CD4-positive, alpha-beta T cell treated with Interleukin-4 for 4 hours (primary cell): Measurements from ENCODE around the gene DPH2.

ENCODE experiments used
- DNase-seq: peaks from one replicate; pipeline ENCODE4 v3.0.0-alpha.2; 2020

Gene DPH2

GRCh38 chr1:43985984-43986595, 16.3 kb downstream of the DPH2 start:
- DNase-seq = no peak

- no peak for DNase-seq
Measured at GRCh38 chr1:43986712-43987111, 16.9 kb downstream of the DPH2 start.

GRCh38 chr1:43987159-43987902, 17.5 kb downstream of the DPH2 start:
- DNase-seq = no peak

GRCh38 chr1:43990271-43991199, 20.7 kb downstream of the DPH2 start:
- DNase-seq = no peak

GRCh38 chr1:43991200-43991475, 21.3 kb downstream of the DPH2 start:
- DNase-seq = no peak

GRCh38 chr1:43991476-43992231, 21.8 kb downstream of the DPH2 start, which contains the start of gene CCDC24:
TSS of gene CCDC24 (plus strand) at chr1:43991599. CDS start at chr1:43991879, 280 bp downstream.
- peak; percentile 69 for DNase-seq

DNA sequence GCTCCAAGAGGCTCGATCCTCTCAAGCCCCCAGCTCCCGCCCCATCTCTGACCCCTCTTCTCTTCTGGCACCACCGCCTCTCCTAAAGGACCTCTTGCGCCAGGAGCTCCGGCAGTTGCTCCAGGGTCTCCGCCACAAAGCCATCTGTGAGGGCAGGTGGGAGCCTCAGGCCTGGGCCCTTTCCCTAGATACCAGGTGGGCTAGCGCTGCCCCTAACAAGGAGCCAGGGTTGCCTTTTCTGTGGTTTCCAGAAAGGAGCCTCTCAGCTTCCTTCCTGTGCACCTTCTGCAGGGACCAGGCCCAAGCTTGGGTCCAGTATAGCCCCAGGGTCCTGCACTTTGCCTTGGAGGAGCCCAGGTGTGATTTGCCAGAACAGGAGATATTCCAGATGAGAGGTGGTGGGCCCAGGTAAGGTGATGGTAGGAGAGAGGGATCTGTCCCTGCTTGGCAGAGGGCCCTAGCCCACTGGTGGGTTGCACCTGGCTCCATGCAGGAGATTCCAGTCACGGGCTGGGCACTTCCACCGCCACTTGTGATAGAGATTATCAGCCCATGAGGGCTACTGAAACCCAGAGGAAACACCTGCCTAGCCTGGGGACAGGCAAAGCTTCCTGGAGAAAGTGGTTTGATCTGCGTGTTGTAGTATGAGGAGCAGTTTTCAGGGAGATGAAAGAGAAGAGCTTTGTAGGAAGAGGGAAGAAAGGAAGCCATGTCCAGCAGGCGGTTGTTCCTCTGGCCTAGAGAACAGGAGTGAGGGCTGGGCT, 22.6 kb downstream of the DPH2 start:
- no peak for DNase-seq

GRCh38 chr1:43993206-43993914, 23.6 kb downstream of the DPH2 start:
- no peak for DNase-seq

DNA sequence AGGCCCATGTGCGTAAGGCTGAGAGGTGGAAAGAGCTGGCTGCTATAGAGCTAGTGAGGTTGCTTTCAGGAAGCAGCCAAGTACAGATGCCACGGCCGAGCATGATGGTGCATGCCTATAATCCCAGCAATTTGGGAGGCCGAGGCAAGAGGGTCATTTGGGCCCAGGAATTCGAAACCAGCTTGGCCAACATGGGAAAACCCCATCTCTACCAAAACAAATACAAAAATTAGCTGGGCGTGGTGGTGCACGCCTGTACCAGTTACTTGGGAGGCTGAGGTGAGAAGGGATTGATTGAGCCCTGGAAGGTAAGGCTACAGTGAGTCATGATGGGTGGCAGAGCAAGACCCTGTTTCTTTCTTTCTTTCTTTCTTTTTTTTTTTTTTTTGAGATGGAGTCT, 24.3 kb downstream of the DPH2 start:
- DNase-seq = no peak

- DNase-seq = no peak
Measured at GRCh38 chr1:43994794-43995790, 25.3 kb downstream of the DPH2 start.

GRCh38 chr1:43995984-43996732, 26.3 kb downstream of the DPH2 start:
- no peak for DNase-seq

- DNase-seq = no peak
Measured at GRCh38 chr1:43996733-43997115, 26.9 kb downstream of the DPH2 start.

DNA sequence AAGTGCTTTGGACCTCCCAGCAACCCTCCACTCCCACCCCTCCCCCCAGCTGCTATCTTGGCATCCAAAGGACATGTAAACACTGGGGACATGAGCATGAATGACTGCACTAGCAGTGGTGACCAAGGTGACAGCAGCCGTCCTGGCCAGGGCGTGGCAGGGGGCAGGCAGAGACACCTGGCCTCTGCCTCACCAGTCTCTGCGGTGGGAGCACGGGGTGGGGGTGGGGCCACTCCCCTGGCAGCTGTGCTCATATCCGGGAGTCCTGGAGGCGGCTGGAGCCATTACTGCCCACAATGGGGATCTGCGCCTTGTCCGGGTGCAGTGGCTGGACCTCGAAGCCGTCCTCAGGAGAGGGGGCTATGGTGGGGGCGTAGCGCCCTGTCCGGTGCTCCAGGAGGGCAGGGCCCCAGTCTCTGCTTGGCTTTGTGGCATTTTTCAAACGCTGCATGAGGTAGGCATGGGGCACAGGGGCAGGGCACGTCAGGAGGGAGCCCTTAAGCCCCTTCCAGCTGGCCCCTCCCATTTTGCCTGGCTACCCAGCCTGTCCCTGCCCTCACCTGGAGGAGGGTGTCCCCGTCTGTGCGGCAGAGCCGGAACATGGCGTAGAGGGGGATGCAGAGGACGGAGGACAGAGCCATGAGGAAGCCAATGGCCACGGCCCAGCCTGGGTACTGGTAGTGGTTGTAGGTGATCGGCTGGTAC, 27.6 kb downstream of the DPH2 start:
- no peak for DNase-seq

DNA sequence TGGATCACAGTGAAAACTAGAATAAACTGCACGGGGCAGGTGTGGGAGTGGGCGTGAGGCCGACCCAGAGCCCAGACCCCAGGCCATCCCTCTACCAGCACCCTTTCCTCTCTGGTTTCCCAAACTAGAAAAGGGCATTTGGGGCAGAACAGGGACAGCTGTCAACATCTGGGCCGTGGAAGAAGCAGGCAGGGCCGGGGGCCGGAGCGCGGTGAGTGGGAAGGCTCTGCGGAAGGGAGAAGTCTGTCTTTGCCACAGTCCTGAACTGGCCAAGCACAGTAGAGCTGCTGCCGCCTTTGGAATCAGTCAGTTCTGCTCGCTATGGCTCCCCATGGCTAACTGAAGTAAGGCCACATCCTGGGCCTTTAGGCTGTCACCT, 28.2 kb downstream of the DPH2 start:
- no peak for DNase-seq

DNA sequence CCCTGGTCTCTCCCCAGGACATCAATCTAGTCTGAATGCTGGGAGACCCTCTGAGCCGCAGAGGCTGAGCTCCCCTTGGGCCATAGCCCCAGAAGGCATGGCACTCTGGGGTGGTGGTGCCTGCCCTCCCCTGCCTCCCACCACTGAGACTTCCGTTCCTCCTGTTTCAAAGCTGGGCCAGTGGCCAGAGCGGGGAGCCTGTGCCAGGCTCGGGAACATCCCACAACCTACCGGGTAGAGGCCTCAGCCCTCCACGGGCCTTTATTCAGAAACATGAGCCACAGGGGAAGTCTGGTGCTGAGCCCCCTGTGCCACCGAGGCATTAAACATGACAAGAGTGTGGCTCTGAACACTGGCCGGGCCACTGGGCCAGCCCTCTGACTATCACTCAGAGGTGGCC, 29.6 kb downstream of the DPH2 start:
- DNase-seq = no peak

DNA sequence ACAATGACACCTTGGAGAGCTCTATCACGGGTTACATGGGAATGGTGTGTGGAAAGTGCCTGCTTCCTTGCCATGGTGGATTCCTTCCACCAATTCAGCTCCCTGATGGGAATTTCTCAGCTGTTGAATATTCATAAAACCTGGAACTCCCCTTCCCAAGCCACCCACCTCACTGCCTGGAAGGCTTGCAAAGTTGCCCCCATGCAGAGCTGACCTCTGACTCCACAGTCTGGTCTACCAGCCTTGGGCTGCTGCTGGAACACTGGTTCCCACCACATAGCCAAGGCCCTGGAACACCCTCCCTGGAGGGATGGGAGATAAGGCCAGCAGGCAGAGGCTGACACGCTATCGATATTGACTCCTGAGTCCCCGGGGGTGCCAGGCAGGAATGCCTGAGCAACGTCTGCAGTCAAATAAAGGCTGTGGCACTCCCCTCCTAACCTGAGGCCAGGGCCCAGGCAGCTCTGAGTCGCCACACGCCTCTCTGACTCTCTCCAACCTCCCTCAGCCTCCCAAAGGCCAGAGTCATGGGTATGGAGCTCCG, 30.4 kb downstream of the DPH2 start:
- DNase-seq = no peak

DNA sequence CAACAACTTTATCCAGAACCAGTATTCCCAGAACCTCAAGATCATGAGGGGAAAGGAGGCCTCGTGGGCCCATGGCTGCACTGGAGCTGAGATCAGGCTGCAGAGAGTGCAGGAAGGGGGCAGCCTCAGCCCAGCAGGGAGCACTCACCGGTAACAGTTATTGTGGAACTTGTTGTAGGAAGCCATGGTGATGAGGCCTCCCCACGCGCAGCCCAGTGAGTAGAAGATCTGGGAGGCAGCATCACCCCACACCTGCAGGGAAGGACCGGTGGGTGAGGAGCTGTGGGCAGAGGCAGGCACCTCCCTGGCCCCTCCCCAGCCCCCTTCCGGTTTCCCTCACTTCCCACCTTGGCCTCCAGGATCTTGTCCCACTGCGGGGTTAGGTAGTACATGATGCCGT, 32.4 kb downstream of the DPH2 start:
- no peak for DNase-seq

DNA sequence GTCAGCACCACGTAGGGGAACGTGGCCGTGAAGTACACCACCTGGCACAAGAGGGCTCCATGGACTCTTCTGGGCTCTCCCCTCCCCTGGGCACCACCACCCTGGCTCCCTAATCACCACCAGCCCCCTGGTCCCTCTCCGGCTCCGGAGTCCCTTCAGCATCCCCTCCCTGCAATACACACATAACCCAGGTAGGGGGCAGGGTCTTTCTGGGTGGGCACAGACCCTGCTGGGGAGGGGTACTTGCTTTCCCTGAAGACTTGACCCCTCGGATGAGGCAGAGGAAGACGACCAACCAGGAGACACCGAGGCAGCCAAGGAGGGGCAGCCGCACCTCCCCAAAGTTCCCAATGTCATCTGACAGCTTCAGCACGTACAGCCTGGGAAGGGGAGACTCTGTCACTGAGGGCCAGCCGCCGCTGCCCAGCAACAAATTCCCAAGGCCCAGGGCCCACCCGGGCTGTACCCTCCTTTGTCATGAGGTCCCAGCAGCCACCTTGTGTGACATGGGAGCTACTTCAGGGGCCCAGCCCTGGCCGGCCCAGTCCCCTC, 32.9 kb downstream of the DPH2 start:
- no peak for DNase-seq
